ENCODE results near the gene LACTB.

DNA sequence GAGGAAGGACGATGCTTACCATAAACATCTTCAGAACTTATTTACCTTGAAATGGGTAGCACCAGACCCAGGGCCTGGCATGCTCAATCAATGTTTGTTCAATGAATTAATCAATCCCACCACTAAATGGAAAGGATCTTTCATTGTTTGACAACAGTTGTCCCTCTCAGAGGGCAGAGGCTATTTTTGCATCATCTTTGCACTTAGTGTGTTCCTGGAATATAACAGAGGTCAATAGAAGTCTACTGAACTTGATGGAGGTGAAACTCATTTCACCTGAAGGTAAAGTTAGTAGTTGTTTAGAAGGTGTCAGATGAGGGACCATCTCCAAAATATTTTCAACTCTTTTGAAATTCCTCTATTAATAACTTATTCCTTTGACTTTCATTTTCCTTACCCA, 36.9 kb upstream of the LACTB start:
- TF ChIP-seq, protein P1, sequence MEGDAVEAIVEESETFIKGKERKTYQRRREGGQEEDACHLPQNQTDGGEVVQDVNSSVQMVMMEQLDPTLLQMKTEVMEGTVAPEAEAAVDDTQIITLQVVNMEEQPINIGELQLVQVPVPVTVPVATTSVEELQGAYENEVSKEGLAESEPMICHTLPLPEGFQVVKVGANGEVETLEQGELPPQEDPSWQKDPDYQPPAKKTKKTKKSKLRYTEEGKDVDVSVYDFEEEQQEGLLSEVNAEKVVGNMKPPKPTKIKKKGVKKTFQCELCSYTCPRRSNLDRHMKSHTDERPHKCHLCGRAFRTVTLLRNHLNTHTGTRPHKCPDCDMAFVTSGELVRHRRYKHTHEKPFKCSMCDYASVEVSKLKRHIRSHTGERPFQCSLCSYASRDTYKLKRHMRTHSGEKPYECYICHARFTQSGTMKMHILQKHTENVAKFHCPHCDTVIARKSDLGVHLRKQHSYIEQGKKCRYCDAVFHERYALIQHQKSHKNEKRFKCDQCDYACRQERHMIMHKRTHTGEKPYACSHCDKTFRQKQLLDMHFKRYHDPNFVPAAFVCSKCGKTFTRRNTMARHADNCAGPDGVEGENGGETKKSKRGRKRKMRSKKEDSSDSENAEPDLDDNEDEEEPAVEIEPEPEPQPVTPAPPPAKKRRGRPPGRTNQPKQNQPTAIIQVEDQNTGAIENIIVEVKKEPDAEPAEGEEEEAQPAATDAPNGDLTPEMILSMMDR (tag by site-specific recombination; IDR thresholded peaks at IDR 0.05), result no peak
- no peak for TF ChIP-seq ZNF558 (tag by site-specific recombination; IDR thresholded peaks at IDR 0.05)
- no peak for TF ChIP-seq PRDM1 (tag by site-specific recombination; IDR thresholded peaks at IDR 0.05)
- TF ChIP-seq, protein P2, sequence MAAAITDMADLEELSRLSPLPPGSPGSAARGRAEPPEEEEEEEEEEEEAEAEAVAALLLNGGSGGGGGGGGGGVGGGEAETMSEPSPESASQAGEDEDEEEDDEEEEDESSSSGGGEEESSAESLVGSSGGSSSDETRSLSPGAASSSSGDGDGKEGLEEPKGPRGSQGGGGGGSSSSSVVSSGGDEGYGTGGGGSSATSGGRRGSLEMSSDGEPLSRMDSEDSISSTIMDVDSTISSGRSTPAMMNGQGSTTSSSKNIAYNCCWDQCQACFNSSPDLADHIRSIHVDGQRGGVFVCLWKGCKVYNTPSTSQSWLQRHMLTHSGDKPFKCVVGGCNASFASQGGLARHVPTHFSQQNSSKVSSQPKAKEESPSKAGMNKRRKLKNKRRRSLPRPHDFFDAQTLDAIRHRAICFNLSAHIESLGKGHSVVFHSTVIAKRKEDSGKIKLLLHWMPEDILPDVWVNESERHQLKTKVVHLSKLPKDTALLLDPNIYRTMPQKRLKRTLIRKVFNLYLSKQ (tag by site-specific recombination; IDR thresholded peaks at IDR 0.05; ENCODE audit: borderline replicate concordance), result no peak
